Cerebellar nuclear complex (tissue), 1 donor: ENCODE measurements around the gene AMBN.

Experiments used
- DNase-seq, 2 experiments: peaks; one replicate each; lab custom pipeline; 2025; lab: John Stamatoyannopoulos, UW

AMBN gene, protein sequence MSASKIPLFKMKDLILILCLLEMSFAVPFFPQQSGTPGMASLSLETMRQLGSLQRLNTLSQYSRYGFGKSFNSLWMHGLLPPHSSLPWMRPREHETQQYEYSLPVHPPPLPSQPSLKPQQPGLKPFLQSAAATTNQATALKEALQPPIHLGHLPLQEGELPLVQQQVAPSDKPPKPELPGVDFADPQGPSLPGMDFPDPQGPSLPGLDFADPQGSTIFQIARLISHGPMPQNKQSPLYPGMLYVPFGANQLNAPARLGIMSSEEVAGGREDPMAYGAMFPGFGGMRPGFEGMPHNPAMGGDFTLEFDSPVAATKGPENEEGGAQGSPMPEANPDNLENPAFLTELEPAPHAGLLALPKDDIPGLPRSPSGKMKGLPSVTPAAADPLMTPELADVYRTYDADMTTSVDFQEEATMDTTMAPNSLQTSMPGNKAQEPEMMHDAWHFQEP

DNA sequence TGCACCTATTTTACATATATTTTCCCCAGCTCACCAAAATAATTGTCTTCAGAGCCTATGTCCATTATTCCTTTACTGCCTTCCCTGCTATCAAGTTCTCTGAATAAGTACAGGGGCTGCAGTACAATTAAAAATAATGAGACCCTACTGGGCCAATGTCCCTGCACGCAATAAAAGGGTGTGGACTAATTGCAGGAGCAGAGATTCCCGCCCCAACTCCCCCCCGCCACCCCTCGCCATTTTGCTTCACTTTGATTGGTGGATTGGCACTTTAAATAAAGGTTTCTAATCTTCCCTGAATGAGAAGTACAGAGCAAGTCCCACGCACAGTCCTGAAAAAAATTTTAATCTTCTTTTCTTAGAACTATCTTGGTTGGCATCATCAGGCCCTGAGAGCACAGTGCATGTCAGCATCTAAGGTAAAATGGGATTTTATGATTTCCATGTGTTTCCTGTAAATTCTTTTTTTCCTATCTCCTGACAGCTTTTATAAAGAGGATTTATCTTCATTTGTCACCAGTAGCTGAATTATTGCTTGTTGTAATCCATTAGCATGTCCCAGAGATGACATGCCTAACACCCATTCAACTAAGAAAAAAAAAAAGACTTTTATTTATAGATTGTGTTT, at the start of gene AMBN:
AMBN (plus strand) TSS at position 302 of the 628 bp plus-strand sequence; CDS start at position 405, 103 bp downstream.
- no peak for DNase-seq

DNA sequence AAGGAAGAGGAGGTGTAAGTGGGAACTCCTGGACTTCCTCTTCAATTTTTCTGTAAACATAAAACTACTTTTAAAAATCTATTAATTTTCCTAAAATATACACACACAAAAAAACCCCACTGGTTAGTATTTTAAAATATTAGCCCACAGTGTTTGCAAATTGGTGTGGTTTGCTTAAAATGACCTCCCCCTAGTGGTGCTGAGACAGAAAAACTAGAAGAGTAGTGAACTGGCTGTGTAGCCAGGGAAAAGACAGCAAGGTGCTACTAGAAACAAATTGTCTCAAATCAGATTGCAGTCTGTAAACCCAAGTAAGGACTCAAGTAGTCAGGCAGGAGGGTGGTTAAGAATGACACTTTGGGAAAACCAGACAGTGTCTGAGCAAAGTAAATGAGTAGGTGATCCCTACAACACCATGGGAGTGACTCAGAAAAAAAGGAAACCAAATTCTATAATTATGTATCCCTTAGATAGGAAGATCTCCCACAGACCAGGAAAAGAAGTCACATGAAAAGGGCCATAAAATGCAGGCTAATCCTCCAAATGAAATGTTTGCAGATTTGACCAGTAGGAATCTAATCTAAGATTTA, 47.7 kb upstream of the AMBN start:
- no peak for DNase-seq

DNA sequence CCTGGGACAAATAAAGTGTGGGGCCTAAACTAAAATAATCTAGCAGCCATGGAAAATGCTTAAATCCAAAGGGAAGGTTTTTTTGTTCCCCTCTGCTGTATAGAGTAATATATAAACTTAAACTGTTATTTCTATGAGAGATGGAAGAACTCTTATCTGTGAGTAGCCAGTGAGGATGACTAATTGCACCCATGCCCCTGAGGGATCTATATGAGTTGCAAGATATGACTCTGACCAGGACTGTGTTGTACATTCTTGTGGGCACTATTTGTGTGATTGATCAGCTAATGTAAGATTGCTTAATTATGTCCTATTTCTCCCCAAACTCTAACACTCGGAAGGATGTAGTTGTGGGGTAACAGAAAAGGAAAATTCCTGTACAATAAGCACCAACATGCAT, 35.2 kb upstream of the AMBN start:
- no peak for DNase-seq

DNA sequence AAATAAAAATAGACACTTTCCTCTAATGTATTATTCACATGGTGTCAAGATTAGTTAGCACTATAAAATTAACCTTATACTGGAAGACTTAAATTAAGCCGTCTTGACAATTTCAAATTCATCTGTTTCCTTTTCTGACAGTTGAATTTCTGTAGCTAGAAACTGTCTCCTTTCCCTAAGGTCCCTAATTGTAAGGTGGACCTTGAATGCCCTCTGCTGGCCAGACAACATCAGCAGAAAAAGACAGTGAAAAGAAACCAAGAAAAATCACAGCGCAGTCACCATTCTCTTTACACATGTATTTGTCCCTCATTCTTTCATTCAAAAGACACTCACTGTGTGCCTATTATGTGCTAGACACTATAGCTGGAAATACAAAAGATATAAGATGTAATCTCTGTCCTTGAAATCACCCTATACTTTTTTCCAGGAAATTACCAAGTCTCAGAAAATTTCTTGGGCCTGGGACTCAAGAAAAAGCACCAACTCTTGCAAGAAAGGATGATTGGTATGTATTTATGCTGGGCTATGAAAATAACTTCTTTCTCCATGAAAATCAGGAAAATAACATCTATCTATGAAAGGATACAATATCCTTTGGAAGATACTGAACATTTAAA, 32.7 kb upstream of the AMBN start:
- DNase-seq = no peak

DNA sequence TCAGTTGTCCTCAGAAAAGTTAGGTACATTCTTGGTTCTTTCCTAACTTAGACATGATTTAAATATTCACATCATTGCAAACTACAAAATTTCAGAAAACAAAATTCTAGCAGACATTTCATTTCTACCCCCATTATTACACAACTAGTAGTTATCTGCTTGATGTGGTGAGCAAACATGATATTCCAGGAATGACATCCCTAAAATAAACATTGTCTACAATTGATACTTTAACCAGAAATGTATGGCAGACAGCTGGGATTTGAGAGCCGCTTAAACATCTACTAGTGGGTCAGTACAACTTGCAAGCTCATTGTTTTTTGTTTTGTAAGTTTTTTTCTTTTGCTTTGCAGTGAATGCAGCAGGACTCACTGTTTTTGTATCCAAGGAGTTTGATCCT, 32.1 kb upstream of the AMBN start:
- no peak for DNase-seq

DNA sequence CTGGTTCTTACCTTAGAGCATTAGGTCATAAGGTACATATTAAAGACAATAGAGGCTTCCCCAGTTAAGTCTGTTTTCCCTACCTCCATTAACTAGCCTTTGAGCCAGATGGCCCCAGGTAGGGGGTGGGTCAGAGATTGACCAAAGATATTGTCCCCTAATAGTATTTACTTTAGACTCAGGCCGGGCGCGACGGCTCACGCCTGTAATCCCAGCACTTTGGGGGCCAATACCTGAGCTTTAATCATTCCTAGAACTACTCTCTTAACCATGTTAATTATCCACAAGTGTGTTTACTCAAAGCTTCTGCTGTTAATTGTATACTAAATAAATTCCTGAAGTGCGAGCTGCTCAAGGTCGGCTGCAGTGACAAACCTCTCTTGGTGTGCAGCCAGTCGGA, 28.0 kb upstream of the AMBN start:
- no peak for DNase-seq

DNA sequence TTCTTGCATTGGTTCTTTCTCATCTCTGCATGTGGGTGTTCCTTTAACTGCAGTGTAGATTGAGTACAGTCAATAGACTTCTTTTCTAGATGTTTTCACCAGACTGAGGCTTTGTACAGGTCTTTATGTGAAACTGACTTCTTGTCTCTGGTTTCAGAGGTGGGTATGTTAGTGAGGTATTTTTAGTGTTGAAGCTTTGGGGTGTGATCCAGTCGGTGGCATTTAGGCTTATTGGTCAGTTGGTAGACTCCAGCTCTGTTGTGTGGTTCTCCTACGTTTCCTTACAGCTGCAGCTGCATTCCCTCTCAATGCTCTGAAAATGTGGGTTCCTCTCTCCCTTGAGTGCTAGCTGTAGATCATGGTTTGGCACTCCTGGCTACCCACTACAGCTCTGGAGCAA, 21.3 kb upstream of the AMBN start:
- DNase-seq = no peak

DNA sequence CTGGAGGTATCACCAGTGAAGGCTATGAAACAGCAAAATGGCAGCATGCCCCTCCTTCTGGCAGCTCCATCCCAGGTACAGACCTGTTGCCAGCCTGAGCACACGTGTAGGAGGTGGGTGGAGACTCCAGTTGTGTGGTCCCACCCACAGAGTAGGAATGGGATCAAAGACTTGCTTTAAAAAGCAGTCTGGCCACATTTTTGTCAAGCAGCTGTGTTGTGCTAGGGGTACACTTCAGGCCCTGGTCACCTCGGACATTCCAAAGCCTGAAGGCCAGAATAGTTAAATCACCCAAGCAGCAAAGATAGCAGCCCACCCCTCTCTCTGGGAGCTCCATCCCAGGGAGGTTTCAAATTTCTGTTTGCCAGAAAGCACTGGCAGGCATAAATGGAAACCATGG, 20.3 kb upstream of the AMBN start:
- no peak for DNase-seq

DNA sequence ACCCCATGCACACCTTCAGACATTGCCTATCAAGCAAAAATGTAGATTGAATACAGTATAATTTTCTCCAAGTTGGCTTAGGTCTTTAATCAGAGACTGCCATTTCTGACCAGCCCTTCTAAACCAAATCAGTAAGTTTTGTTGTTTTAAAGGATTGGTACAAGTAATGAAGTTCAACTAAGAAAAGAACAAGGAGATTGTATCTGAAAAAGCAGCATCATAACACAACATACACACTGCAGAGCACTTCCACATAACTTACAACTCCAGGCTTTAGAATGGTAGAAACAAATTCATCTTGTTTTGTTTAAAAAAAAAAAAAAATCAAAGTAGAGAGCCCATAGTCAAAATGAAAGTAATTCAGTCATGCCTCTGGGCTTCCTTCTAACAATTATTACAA, 16.1 kb upstream of the AMBN start:
- no peak for DNase-seq

DNA sequence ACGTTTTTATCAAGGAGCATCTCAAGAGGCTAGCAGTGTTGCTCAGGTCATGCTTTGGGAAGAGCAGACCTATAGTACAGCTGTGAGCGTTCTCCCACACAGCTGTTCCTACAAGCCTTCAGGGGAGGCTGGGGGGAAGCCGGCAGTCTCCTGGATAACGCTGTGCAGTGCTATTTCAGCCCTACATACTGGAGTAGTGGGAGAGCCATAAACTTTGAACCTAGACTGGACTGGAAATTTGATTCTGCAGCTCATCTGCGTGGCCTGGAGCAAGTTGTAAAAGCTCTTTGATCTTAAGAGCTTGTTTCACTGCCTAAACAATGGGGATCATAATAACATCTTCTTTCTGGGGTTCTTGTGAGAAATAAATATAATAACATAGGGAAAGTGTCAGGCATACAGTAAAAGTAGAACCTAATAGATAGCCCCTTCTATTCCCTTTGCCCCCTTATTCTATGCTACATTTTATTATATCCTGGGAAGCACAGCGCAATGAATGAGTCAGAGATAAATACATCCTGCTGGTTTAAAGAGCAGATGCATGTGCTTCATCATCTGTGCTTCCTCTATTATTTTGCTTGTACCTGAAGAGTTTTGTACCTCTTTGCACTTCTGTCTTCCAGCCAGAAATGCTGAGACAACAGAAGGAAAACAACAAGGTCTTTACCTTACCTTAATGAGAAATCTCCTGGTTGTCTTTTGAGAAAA, 14.7 kb upstream of the AMBN start:
- DNase-seq = no peak

DNA sequence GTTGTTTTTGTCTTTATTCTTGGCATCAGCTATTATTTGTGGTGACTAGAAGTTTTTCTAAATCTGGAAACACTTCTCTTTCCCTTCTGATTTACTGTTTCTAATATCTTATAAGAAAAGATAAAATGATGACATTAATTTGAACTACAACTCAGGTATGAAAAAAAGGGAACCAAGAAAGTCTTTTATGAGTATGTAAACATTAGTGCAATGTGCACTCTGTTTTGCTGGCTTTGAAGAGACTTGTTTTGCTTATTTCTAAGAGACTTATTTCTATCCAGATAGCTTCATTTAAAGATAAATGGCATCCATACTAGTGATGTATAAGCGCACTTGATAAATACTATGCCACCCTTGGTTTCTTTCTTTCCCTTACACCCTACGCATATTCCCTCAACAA, 10.1 kb upstream of the AMBN start:
- no peak for DNase-seq

DNA sequence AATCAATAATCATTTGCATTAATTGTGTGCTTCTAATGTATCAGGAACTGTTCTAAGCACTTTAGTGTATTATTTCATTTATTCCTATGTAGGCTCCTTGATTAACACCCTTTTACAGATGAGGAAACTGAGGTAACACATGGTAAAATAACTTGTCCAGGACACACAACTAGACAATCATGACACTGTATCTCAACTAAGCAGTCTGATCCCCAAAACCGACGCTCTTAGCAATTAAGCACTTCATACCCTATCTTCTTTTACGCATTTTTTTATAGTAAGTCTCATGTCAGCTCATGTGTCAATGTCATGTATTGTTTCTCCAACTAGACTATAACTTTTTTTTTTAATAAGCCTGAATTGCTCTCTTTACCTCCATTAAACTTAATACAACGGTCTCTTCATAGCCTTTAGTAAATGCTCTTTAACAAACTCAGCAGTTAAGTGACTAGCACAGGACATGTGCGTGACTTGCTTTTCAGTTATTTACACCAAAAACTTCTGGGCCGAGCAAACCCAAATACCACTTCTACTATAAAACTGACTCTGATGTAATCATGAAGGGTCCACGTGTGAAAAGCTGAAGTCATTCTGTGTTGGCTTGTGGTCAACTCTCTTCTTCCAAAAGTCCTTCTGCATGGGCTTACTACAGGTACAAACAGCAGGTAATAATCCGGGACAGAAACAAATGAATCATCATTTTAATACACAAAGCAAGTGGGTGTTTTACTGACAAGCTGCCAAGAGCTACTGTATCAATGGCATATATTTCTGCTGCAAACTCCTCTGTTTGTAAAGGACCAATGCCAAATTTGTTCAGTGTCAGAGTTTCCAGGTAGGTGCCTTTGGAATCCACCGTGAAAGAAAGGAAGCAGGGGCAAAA, 7.9 kb upstream of the AMBN start:
- DNase-seq = no peak

DNA sequence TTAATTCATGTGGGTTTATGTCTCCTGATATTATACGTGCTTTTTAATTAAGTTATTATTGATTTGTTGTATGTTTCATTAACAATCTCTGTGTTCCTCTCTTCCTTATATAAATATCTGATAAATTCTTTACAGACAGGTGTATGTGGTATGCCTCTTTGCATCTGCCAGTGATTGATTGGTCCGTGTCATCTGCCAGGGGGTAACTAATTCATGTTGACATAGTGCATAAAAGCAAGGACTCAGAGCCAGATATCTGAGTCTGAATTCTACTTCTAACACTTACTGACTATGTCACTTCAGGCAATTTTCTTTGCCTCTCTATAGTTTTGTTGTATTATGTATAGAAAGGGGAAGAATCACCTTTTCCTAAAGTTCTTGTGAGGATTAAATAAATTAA, 5.2 kb upstream of the AMBN start:
- DNase-seq = no peak

DNA sequence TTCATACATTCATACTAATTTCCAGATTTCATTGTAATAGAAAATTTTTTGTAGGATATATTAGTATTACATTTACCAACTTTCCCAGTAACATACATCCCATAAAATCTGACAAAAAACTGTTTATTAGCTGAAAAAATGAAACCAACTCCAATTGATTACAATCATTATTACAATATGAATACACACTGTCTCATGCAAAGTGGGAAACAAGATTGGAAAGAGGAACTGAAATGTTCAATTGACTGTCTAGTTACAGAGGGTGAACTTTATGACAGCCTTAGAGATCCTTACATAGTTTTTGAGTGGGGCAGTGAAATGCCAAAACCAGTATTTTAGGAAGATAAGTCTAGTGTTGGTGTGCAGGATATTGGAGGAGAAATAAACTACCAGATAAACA, 2.3 kb upstream of the AMBN start:
- DNase-seq = no peak

DNA sequence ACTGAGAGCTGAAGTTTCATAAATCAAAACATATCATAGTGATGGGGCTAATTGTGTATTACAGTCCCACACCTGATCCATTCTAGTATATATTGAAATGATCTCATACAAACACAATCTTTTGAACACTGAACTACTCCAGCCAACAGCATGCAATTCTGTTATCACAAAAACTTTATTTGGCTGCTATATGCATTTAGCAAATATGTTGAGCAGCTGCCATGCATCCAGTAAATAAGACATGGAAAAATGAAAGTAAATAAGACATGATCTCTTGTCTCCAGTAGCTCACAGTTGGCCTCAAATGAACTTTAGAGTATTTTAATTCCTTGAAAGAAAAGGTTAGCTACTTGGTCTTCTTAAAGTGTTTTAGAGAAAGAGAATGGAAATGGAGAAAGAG, 2.1 kb downstream of the AMBN start:
- no peak for DNase-seq

DNA sequence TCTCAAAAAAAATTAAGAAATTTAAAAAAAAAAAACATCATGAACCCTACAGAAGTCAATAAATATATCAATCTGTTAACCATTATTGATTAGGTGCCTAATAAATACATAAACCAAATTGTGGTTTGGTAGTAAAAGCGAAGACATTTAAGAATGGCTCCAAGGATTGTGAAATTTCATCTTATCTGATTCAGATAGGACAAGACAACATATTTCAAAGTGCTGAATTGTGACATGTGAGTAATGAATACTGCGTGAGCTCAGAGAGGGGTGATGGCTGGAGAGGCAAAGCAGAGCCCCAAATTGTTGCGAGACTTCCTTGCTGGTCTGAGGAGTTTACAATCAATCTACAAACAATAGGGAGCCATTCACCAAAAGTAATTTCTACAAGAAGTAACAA, 8.2 kb downstream of the AMBN start:
- DNase-seq = no peak

DNA sequence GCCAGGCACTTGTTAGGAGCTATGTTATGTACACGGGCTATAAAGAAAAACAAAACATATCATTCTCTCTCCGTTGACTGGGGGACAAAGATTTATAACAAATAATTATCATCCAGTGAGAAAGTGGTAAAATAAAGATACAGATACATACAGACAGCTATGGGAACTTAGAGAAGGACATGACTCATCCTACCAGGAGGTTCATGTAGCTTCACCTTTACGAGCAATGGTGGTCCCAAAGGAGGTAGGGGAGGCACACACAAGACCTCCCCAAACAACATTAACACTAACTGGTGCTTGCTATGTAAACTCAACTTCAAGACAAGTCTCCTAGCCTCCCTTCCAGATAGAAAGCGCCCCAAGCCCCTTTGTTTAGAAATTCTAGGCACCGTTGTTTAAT, 8.9 kb downstream of the AMBN start:
- no peak for DNase-seq

DNA sequence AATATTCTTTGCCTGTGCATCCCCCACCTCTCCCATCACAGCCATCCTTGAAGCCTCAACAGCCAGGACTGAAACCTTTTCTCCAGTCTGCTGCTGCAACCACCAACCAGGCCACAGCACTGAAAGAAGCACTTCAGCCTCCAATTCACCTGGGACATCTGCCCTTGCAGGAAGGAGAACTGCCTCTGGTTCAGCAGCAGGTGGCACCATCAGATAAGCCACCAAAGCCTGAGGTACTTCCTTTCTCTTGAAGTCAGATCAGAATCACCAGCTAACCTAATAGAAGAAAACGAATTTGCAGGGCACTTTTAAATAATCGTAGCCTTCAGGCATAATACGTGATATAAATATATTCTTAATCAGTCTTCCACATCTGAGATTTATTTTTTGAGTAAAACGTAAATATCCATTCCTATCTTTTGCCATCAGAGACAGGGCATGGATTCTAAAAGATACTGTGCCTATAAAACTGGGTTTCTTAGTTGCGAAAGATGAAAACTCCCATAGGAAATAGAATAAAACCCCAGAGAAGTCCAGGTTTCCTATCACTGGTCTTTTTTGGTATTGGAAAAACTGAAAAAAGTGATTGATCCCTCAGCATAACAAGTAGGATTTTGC, 9.5 kb downstream of the AMBN start:
- no peak for DNase-seq

DNA sequence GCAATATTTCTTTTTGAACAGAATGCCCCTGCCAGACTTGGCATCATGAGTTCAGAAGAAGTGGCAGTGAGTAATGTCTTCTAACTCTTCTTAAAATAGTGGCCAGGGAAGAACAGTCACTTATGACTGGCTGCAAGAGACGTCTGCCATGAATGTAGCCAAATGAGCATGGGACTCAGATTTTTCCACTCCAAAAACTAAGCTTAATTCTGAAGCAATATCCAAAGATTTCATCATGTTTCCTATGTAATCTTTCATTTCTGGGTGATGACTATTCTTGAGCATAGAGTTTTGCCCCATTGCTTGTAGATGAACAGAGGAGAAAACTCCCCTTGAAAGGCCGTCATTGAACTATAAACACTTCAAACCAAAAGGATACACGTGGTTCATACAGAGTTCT, 11.8 kb downstream of the AMBN start:
- no peak for DNase-seq

DNA sequence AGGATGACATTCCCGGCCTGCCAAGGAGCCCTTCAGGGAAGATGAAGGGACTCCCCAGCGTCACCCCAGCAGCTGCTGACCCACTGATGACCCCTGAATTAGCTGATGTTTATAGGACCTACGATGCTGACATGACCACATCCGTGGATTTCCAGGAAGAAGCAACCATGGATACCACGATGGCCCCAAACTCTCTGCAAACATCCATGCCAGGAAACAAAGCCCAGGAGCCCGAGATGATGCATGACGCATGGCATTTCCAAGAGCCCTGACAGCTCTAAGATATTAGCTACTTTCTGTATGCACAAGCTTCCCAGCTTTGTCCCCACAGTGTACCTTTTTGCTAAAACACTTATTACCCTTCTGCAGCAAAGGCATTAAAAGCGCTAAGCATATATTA, 14.4 kb downstream of the AMBN start:
- DNase-seq = no peak

DNA sequence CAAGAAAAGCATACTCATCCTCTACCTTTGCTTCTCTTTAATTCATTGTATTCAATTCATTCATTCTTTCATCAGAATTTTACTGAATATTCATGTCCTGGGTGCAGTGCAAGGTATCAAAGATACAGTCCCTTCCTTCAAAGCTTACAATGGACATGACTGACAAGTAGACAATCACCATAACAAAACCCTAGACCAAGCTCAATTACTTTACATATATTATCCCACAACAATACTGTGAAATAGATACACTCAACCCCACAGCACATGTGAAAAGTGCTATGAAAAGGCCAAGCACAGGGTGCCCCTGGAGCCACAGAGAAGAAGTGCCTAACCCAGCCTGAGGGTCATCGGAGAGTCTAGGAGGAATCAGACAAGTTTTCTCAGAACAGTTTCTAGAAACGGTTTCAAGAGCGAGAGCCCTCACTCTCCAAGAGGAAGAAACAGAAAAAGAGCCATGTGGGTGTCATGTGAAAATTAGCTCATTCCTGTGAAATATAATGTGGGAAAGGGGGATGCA, 15.3 kb downstream of the AMBN start:
- no peak for DNase-seq
